Measurements from ENCODE around the gene GNLY. TPM values are rescaled to one million over a fixed set of nuclear protein-coding genes. Genes with fewer than 3 reads are reported as not detected.

The GNLY gene
- total RNA-seq, 1 experiment from 2014 or later, result not detected

- Mint-ChIP-seq H3K36me3 (ENCODE audit: insufficient read depth, unreplicated experiment) (no peaks in the 10 kb centered on the region), H3K4me3 (ENCODE audit: unreplicated experiment) (no peak overlapping the region), H3K4me1 (ENCODE audit: low read depth, unreplicated experiment) (no peaks in the 10 kb centered on the region), H3K27ac (ENCODE audit: unreplicated experiment) (no peak overlapping the region), H3K27me3 (ENCODE audit: insufficient read depth, unreplicated experiment) (peaks cover 18% of the 10 kb centered on the region), H3K9me3 (ENCODE audit: unreplicated experiment) (no peaks in the 10 kb centered on the region)
- BruUV-seq (replicated peaks), result no TSS peak
- Histone ChIP-seq H3K4me1 (no peaks in the 10 kb centered on the region), H3K27me3 (replicated peaks; ENCODE audit: control insufficient read depth, insufficient read depth, low read length) (no peaks in the 10 kb centered on the region), H3K9me3 (no peaks in the 10 kb centered on the region), H3K36me3 (ENCODE audit: control insufficient read depth, insufficient read depth, low read length) (no peaks in the 10 kb centered on the region), H3K4me3 (ENCODE audit: low read depth, low read length) (no peak overlapping the region)
- ChIA-PET CTCF (no interaction called here), POLR2A (no interaction called here)
- intact Hi-C loops (cut with micrococcal nuclease; ENCODE audit: unreplicated experiment), result no loop called here
- DNase-seq, result no peak
- no peak for TF ChIP-seq CTCF (IDR thresholded peaks at IDR 0.05; ENCODE audit: insufficient read depth in 1 of 2, low read depth in 1 of 2, low read length in 1 of 2, severe bottlenecking in 1 of 2, unreplicated experiment in 1 of 2)
Measured at GRCh38 chr2:85703329-85703728, 9.2 kb downstream of the GNLY start.

GRCh38 chr2:85704038-85704437 lies 9.9 kb downstream of the GNLY start:
- H3K27ac Mint-ChIP-seq (ENCODE audit: unreplicated experiment), result no peak overlapping the region
- no peaks in the 10 kb centered on the region for H3K9me3 Mint-ChIP-seq (ENCODE audit: unreplicated experiment)
- no TSS peak for BruUV-seq (replicated peaks)
- Histone ChIP-seq H3K36me3 (ENCODE audit: control insufficient read depth, insufficient read depth, low read length) (no peaks in the 10 kb centered on the region), H3K4me3 (ENCODE audit: low read depth, low read length) (no peak overlapping the region), H3K9me3 (no peaks in the 10 kb centered on the region), H3K27me3 (replicated peaks; ENCODE audit: control insufficient read depth, insufficient read depth, low read length) (no peaks in the 10 kb centered on the region), H3K4me1 (no peaks in the 10 kb centered on the region)
- H3K4me1 Mint-ChIP-seq (ENCODE audit: low read depth, unreplicated experiment), result no peaks in the 10 kb centered on the region
- intact Hi-C loops (cut with micrococcal nuclease; ENCODE audit: unreplicated experiment), result no loop called here
- peaks cover 18% of the 10 kb centered on the region for H3K27me3 Mint-ChIP-seq (ENCODE audit: insufficient read depth, unreplicated experiment)
- no peak for DNase-seq
- no peaks in the 10 kb centered on the region for H3K36me3 Mint-ChIP-seq (ENCODE audit: insufficient read depth, unreplicated experiment)
- TF ChIP-seq CTCF (IDR thresholded peaks at IDR 0.05; ENCODE audit: insufficient read depth in 1 of 2, low read depth in 1 of 2, low read length in 1 of 2, severe bottlenecking in 1 of 2, unreplicated experiment in 1 of 2), result no peak
- no peak overlapping the region for H3K4me3 Mint-ChIP-seq (ENCODE audit: unreplicated experiment)
- POLR2A ChIA-PET, result no interaction called here
- CTCF ChIA-PET, result interaction anchor here (0.6 kb wide), 1 partner anchor 67 kb away, joined by 3 read pairs; no protein-coding TSS in a partner anchor

GRCh38 chr2:85704800-85705679 lies 10.9 kb downstream of the GNLY start:
- intact Hi-C loops (cut with micrococcal nuclease; ENCODE audit: unreplicated experiment), result loop anchor here (5.0 kb wide), 1 partner anchor 58 kb away; no protein-coding TSS in a partner anchor
- Mint-ChIP-seq H3K36me3 (ENCODE audit: insufficient read depth, unreplicated experiment) (no peaks in the 10 kb centered on the region), H3K27ac (ENCODE audit: unreplicated experiment) (no peak overlapping the region), H3K4me3 (ENCODE audit: unreplicated experiment) (no peak overlapping the region), H3K27me3 (ENCODE audit: insufficient read depth, unreplicated experiment) (peaks cover 15% of the 10 kb centered on the region), H3K9me3 (ENCODE audit: unreplicated experiment) (no peaks in the 10 kb centered on the region), H3K4me1 (ENCODE audit: low read depth, unreplicated experiment) (no peaks in the 10 kb centered on the region)
- CTCF ChIA-PET, result interaction anchor here (0.6 to 1.5 kb wide), 4 partner anchors 26 to 153 kb away, joined by 3 to 6 read pairs (median 3); no protein-coding TSS in a partner anchor
- Histone ChIP-seq H3K4me3 (ENCODE audit: low read depth, low read length) (no peak overlapping the region), H3K36me3 (ENCODE audit: control insufficient read depth, insufficient read depth, low read length) (no peaks in the 10 kb centered on the region), H3K9me3 (no peaks in the 10 kb centered on the region), H3K27me3 (replicated peaks; ENCODE audit: control insufficient read depth, insufficient read depth, low read length) (no peaks in the 10 kb centered on the region), H3K4me1 (no peaks in the 10 kb centered on the region)
- no TSS peak for BruUV-seq (replicated peaks)
- no peak for TF ChIP-seq CTCF (IDR thresholded peaks at IDR 0.05; ENCODE audit: insufficient read depth in 1 of 2, low read depth in 1 of 2, low read length in 1 of 2, severe bottlenecking in 1 of 2, unreplicated experiment in 1 of 2)
- POLR2A ChIA-PET, result no interaction called here
- no peak for DNase-seq
